ENCODE measurements around the gene TRIM49D1.
"Not testable (repeated sequence)": the region's sequence is repeated elsewhere in the genome, so short reads cannot be mapped to it uniquely, and the experiment has no call there.

The TRIM49D1 gene

GRCh38 chr11:89922195-89922660 lies at the start of gene TRIM49D1:
Gene TRIM49D1 (minus strand): TSS chr11:89922245. CDS start chr11:89917710, 4,535 bp downstream.
- DNase-seq (ENCODE audit: low read depth in 2 of 3, low spot score in 1 of 3), result no peak

- not testable (repeated sequence) for DNase-seq (ENCODE audit: low read depth in 2 of 3, low spot score in 1 of 3)
Measured at GRCh38 chr11:89965737-89966136, 43.7 kb upstream of the TRIM49D1 start, which contains the start of gene TRIM64. Gene TRIM64 (plus strand): TSS chr11:89966037. CDS start chr11:89968504, 2,467 bp downstream.

GRCh38 chr11:89960833-89961232 lies 38.8 kb upstream of the TRIM49D1 start:
- DNase-seq (ENCODE audit: low read depth in 2 of 3, low spot score in 1 of 3), result not testable (repeated sequence)

- DNase-seq (ENCODE audit: low read depth in 2 of 3, low spot score in 1 of 3), result not testable (repeated sequence)
Measured at GRCh38 chr11:89923764-89924163, 1.7 kb upstream of the TRIM49D1 start, which contains the start of gene TRIM49D2. Gene TRIM49D2 (plus strand): TSS chr11:89924064. CDS start chr11:89926762, 2,698 bp downstream.

GRCh38 chr11:89900809-89901208 lies 21.2 kb downstream of the TRIM49D1 start:
- not testable (repeated sequence) for DNase-seq (ENCODE audit: low read depth in 2 of 3, low spot score in 1 of 3)

GRCh38 chr11:89893245-89893644 lies 28.8 kb downstream of the TRIM49D1 start:
- DNase-seq (ENCODE audit: low read depth in 2 of 3, low spot score in 1 of 3), result not testable (repeated sequence)

- DNase-seq (ENCODE audit: low read depth in 2 of 3, low spot score in 1 of 3), result not testable (repeated sequence)
Measured at GRCh38 chr11:89877511-89877910, 44.5 kb downstream of the TRIM49D1 start.

- DNase-seq (ENCODE audit: low read depth in 2 of 3, low spot score in 1 of 3), result not testable (repeated sequence)
Measured at GRCh38 chr11:89872588-89872987, 49.5 kb downstream of the TRIM49D1 start.

- not testable (repeated sequence) for DNase-seq (ENCODE audit: low read depth in 2 of 3, low spot score in 1 of 3)
Measured at GRCh38 chr11:89865223-89865622, 56.8 kb downstream of the TRIM49D1 start.

- not testable (repeated sequence) for DNase-seq (ENCODE audit: low read depth in 2 of 3, low spot score in 1 of 3)
Measured at GRCh38 chr11:89863906-89864704, 57.9 kb downstream of the TRIM49D1 start.
